ENCODE results near the gene STPG2.

STPG2 gene

GRCh38 chr4:97828646-97829045 is 314.6 kb downstream of the STPG2 start:
- no peak for DNase-seq (ENCODE audit: low spot score)

GRCh38 chr4:97819294-97819693 is 324.0 kb downstream of the STPG2 start:
- DNase-seq (ENCODE audit: low spot score) = no peak

- DNase-seq (ENCODE audit: low spot score) = no peak
These were observed 330.5 kb downstream of the STPG2 start for GRCh38 chr4:97812768-97813167.

GRCh38 chr4:97786306-97786920 is 356.9 kb downstream of the STPG2 start:
- no peak for DNase-seq (ENCODE audit: low spot score)

GRCh38 chr4:97778174-97778573 is 365.1 kb downstream of the STPG2 start:
- no peak for DNase-seq (ENCODE audit: low spot score)

- DNase-seq (ENCODE audit: low spot score) = no peak
These were observed 368.8 kb downstream of the STPG2 start for GRCh38 chr4:97774347-97774989.

GRCh38 chr4:97770222-97770621 is 373.1 kb downstream of the STPG2 start:
- DNase-seq (ENCODE audit: low spot score) = no peak

GRCh38 chr4:97762115-97762512 is 381.2 kb downstream of the STPG2 start:
- DNase-seq (ENCODE audit: low spot score) = no peak

GRCh38 chr4:97761445-97762114 is 381.7 kb downstream of the STPG2 start:
- DNase-seq (ENCODE audit: low spot score) = no peak

GRCh38 chr4:97759785-97760184 is 383.5 kb downstream of the STPG2 start:
- no peak for DNase-seq (ENCODE audit: low spot score)

- DNase-seq (ENCODE audit: low spot score) = no peak
These were observed 390.7 kb downstream of the STPG2 start for GRCh38 chr4:97752599-97752998.

- no peak for DNase-seq (ENCODE audit: low spot score)
These were observed 395.3 kb downstream of the STPG2 start for GRCh38 chr4:97747945-97748344.

- DNase-seq (ENCODE audit: low spot score) = peak; percentile 88
These were observed 422.3 kb downstream of the STPG2 start for GRCh38 chr4:97720869-97721432.

- DNase-seq (ENCODE audit: low spot score) = no peak
These were observed 452.1 kb downstream of the STPG2 start for GRCh38 chr4:97691111-97691605.

GRCh38 chr4:97670703-97671269 is 472.5 kb downstream of the STPG2 start:
- no peak for DNase-seq (ENCODE audit: low spot score)

- no peak for DNase-seq (ENCODE audit: low spot score)
These were observed 477.7 kb downstream of the STPG2 start for GRCh38 chr4:97665553-97665952.

- no peak for DNase-seq (ENCODE audit: low spot score)
These were observed 478.5 kb downstream of the STPG2 start for GRCh38 chr4:97664741-97665140.

- no peak for DNase-seq (ENCODE audit: low spot score)
These were observed 481.1 kb downstream of the STPG2 start for GRCh38 chr4:97662133-97662532.

- no peak for DNase-seq (ENCODE audit: low spot score)
These were observed 487.1 kb downstream of the STPG2 start for GRCh38 chr4:97656044-97656720.

- DNase-seq (ENCODE audit: low spot score) = no peak
These were observed 489.6 kb downstream of the STPG2 start for GRCh38 chr4:97653701-97654100.

GRCh38 chr4:97646997-97647396 is 496.3 kb downstream of the STPG2 start:
- DNase-seq (ENCODE audit: low spot score) = no peak
